Measurements from ENCODE around the gene ZDHHC9.

GRCh38 chrX:129798888-129799287 lies 44.8 kb downstream of the ZDHHC9 start:
- TF ChIP-seq EZH2 (IDR thresholded peaks at IDR 0.05) (no peak), POLR2AphosphoS5 (IDR thresholded peaks at IDR 0.05; ENCODE audit: borderline replicate concordance, low read depth, low read length) (no peak), FOXP2 (optimal IDR thresholded peaks at IDR 0.05; ENCODE audit: control extremely low read depth, extremely low read length, insufficient read depth) (no peak)
